Cardiac muscle cell (in vitro differentiated cells and primary cell): ENCODE data around the gene SMAD6. TPM values are rescaled to one million over a fixed set of nuclear protein-coding genes. Genes with fewer than 3 reads are reported as not detected.
A peak's percentile ranks its signal among the peaks of the same experiment; 100 is the strongest.

Source experiments
- DNase-seq, 2 donors: peaks; one replicate each; pipeline versions ENCODE4 v3.0.0 to v3.0.0-alpha.2; 2010 to 2017; ENCODE audit warnings: low read depth in 1 of 2, low spot score in 1 of 2
- H3K27ac ChIP-seq: fragments of 200-600 bp; sonication (generic); 2 replicates; pipeline ENCODE4 v1.5.1; 2016
- H3K27me3 ChIP-seq: fragments of 200-600 bp; sonication (generic); 2 replicates; pipeline ENCODE4 v1.6.0; 2016; ENCODE audit warnings: control low read depth
- H3K36me3 ChIP-seq: fragments of 200-600 bp; sonication (generic); 2 replicates; pipeline ENCODE4 v1.5.1; 2016; ENCODE audit warnings: control low read depth
- H3K4me1 ChIP-seq: fragments of 200-600 bp; sonication (generic); 2 replicates; pipeline ENCODE4 v1.8.1; 2017; ENCODE audit warnings: low read depth, mild to moderate bottlenecking, mixed run types
- H3K4me3 ChIP-seq: fragments of 200-600 bp; sonication (generic); 2 replicates; pipeline ENCODE4 v1.5.1; 2016; ENCODE audit warnings: mild to moderate bottlenecking
- H3K9me3 ChIP-seq: fragments of 200-600 bp; sonication (generic); 2 replicates; pipeline ENCODE4 v1.5.1; 2017; ENCODE audit warnings: low read depth, mild to moderate bottlenecking, control low read depth
- polyA plus RNA-seq: library from polyadenylated mRNA; unstranded; fragments of >200 nt; fragmentation: Nextera tagmentation; extraction: Ambion mirVana; gene quantifications from 2 replicates; pipeline ENCODE4 v1.2.1, GENCODE V29; 2016
- total RNA-seq: library from RNA; depleted of rRNA; stranded (reverse); fragments of >200 nt; gene quantifications from 2 replicates; pipeline ENCODE4 v1.2.3, GENCODE V29; 2016
- TF ChIP-seq, protein P1 (sequence below): IDR thresholded peaks from 2 replicates; pipeline ENCODE4 v1.5.1; 2012; ENCODE audit warnings: low read depth, mild to moderate bottlenecking, low read length

Gene SMAD6
- total and polyA plus RNA-seq, 2 experiments from 2014 or later = 106 to 274 TPM

DNA sequence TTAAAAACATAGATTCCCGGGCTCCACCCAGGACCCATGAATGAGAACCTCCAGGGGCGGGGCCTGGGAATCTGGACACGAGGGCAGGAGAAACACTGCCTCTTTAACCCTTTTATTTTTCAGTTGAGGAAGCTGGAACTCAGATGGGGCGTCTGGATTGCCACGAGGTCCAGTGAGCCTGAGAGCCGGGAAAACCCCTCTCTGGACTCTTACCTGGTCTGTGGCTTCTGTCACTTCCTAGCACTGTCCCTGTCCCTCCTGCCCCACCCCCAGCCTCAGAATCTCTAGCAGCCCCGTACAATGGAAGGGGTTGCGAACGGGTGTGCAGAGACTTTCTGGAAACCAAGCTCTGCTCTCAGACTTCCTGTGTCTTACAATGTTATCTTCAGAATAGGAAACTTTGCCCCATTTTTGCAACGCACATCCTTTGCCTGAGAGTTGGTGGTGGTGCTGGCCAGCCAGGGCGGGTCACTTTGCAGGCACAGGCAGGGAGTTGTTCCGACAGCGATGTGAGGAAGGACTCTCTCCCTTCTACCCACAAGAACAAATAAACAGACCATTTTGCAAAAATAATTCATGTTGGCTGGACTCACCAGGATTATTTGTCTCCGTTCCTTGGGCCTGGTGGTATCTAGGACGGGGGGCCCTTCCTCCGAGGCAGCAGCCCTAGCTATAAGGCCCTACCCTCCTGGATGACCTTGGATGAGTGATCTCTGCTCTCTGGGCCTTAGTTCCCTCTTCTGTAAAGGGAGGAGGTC is 59.1 kb downstream of the SMAD6 start:
- TF ChIP-seq, protein P1, sequence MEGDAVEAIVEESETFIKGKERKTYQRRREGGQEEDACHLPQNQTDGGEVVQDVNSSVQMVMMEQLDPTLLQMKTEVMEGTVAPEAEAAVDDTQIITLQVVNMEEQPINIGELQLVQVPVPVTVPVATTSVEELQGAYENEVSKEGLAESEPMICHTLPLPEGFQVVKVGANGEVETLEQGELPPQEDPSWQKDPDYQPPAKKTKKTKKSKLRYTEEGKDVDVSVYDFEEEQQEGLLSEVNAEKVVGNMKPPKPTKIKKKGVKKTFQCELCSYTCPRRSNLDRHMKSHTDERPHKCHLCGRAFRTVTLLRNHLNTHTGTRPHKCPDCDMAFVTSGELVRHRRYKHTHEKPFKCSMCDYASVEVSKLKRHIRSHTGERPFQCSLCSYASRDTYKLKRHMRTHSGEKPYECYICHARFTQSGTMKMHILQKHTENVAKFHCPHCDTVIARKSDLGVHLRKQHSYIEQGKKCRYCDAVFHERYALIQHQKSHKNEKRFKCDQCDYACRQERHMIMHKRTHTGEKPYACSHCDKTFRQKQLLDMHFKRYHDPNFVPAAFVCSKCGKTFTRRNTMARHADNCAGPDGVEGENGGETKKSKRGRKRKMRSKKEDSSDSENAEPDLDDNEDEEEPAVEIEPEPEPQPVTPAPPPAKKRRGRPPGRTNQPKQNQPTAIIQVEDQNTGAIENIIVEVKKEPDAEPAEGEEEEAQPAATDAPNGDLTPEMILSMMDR = no peak
- Histone ChIP-seq H3K4me1 (peaks cover 93% of the 10 kb centered on the region), H3K4me3 (no peak overlapping the region), H3K9me3 (no peaks in the 10 kb centered on the region), H3K27me3 (no peaks in the 10 kb centered on the region), H3K36me3 (no peaks in the 10 kb centered on the region), H3K27ac (peak overlapping the region; percentile 87)
- DNase-seq = peak in 1 of 2 donors; percentile 85

DNA sequence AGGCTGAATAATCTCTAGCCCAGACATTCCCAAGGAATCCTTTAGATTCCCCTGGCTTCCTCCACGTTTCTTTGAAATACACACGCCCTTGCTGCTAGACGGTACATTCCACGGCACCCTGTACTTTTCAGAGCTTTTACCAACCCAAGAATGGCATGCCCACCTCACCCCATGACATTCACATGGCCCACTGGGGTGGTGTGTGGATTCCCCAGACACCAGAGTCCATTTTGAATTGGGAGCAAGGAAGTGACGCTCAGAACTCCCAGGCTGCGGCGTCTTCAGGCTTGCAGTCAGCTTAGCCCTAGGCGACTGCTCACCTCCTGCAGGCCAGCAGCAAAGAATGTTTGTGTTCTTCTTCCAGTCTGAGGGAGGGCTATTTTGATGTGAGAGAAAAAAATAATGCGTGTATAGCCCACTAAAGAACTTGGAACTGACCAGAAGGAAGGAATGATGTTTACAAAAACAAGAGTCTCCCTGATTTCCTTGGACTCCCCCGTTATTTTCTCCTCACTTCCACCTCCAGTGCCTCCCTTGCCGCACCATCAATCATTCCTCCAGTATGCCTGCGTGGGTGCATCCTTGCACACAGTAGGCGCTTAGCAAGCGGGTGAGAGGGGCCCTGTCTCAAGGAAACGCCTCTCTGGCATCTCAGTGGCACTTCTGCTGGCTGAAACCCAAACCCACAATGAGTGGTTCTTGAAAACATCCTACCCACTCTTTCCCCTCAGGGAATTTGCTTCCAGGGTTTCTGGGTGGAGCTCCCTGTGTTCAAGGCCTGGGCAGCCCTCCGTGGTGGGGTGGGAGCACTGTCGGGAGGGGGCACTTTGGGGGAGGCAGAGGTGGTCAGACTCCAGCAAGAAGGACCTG is 59.9 kb downstream of the SMAD6 start:
- no peaks in the 10 kb centered on the region for H3K36me3 ChIP-seq
- no peaks in the 10 kb centered on the region for H3K27me3 ChIP-seq
- TF ChIP-seq, protein P1 = no peak
- DNase-seq = peak in 1 of 2 donors; percentile 57
- peak overlapping the region; percentile 87 for H3K27ac ChIP-seq
- H3K9me3 ChIP-seq = no peaks in the 10 kb centered on the region
- peaks cover 95% of the 10 kb centered on the region for H3K4me1 ChIP-seq
- H3K4me3 ChIP-seq = no peak overlapping the region

DNA sequence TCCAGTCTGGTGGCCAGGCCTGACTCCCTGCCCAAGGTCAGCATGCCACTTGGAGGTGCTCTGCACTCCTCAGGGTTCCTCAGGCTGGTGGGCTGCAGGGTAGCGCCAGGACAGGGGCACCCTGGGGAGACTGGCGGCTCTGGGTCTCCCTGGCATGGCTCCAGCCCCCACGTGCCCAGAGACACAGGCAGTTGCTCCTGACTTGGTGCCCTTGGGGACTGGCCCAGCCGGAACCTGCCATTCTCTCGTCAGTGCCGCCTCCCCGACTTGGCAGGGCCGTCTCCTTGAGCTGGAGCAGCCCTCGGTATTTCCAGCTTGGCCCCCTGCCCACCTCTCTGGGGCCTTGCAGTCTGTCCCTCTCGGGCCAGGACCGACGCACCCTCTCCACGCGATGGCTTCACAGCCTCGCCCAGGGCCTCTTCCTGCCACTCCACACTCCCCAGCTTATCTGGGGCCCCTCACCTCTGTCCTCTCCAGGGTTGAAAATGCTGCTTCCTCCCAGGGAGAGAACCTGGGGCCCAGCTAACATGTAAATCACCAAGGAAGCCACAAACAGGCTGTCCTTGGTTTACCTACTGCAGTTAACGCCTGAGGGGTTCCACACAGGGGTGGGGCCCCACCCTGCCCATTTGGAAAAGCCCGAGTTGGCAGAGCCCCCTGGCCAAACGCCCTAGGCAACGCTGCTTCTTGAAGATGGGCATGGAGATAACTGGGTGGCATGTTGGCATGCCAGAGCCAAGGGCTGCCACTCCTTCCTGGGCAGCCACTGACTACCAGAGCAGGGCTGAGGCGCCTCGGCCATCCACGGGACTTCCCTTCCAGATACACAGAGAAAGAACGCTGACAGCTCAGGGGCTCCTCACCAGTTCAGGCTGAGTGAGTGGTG is 61.4 kb downstream of the SMAD6 start:
- peak overlapping the region; percentile 87 for H3K27ac ChIP-seq
- H3K36me3 ChIP-seq = no peaks in the 10 kb centered on the region
- H3K4me3 ChIP-seq = no peak overlapping the region
- TF ChIP-seq, protein P1 = no peak
- no peaks in the 10 kb centered on the region for H3K27me3 ChIP-seq
- DNase-seq = peak; percentile 76
- H3K4me1 ChIP-seq = peaks cover 87% of the 10 kb centered on the region
- H3K9me3 ChIP-seq = no peaks in the 10 kb centered on the region

- Histone ChIP-seq H3K4me1 (peaks cover 79% of the 10 kb centered on the region), H3K9me3 (no peaks in the 10 kb centered on the region), H3K27ac (peak overlapping the region; percentile 87), H3K36me3 (no peaks in the 10 kb centered on the region), H3K27me3 (no peaks in the 10 kb centered on the region), H3K4me3 (no peak overlapping the region)
- no peak for DNase-seq
- TF ChIP-seq, protein P1 = no peak
These were observed 62.2 kb downstream of the SMAD6 start for GRCh38 chr15:66764072-66764786.
